ENCODE data around the gene SYT9.

GRCh38 chr11:7272373-7272772 is 20.7 kb downstream of the SYT9 start:
- TF ChIP-seq, protein P1, sequence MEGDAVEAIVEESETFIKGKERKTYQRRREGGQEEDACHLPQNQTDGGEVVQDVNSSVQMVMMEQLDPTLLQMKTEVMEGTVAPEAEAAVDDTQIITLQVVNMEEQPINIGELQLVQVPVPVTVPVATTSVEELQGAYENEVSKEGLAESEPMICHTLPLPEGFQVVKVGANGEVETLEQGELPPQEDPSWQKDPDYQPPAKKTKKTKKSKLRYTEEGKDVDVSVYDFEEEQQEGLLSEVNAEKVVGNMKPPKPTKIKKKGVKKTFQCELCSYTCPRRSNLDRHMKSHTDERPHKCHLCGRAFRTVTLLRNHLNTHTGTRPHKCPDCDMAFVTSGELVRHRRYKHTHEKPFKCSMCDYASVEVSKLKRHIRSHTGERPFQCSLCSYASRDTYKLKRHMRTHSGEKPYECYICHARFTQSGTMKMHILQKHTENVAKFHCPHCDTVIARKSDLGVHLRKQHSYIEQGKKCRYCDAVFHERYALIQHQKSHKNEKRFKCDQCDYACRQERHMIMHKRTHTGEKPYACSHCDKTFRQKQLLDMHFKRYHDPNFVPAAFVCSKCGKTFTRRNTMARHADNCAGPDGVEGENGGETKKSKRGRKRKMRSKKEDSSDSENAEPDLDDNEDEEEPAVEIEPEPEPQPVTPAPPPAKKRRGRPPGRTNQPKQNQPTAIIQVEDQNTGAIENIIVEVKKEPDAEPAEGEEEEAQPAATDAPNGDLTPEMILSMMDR (IDR thresholded peaks at IDR 0.05): no peak
- TF ChIP-seq POLR2A (IDR thresholded peaks at IDR 0.05): no peak
